Mammary epithelial cell (primary cell): ENCODE data around the gene SLC8A1.

ENCODE experiments used
- EZH2 ChIP-seq: IDR thresholded peaks from 2 replicates; pipeline ENCODE4 v1.6.1; 2012; ENCODE audit warnings: low read length, inconsistent platforms, borderline replicate concordance
- TF ChIP-seq, protein P1 (sequence below), 2 donors: IDR thresholded peaks in 1 of 2; conservative IDR thresholded peaks in 1 of 2; 2 replicates each; pipeline ENCODE4 v1.5.1; 2011 to 2012; ENCODE audit warnings: inconsistent platforms in 2 of 2, low read length in 2 of 2, mild to moderate bottlenecking in 2 of 2, control low read depth in 1 of 2, low read depth in 1 of 2; ENCODE audit not compliant: insufficient read depth in 1 of 2; ENCODE audit errors: extremely low read depth in 1 of 2

DNA sequence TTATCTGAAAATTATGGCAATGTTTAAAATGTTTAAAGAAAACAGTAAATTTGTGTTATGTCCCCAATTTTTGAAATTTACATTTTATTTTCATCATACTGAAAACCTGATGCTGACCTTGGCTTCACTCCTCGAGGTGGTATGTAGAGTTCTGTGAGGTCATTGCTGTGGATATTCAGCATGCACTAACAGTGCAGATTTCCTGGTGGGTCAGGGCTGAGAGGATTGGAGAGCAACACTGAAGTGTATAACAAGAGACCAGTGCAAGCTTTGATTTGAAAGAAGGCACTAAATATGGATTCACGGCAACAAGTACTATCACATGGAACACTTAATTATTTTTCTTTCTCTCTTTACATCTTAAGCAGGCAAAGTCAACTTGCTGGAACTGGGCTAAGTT is 134.1 kb downstream of the SLC8A1 start:
- TF ChIP-seq, protein P1, sequence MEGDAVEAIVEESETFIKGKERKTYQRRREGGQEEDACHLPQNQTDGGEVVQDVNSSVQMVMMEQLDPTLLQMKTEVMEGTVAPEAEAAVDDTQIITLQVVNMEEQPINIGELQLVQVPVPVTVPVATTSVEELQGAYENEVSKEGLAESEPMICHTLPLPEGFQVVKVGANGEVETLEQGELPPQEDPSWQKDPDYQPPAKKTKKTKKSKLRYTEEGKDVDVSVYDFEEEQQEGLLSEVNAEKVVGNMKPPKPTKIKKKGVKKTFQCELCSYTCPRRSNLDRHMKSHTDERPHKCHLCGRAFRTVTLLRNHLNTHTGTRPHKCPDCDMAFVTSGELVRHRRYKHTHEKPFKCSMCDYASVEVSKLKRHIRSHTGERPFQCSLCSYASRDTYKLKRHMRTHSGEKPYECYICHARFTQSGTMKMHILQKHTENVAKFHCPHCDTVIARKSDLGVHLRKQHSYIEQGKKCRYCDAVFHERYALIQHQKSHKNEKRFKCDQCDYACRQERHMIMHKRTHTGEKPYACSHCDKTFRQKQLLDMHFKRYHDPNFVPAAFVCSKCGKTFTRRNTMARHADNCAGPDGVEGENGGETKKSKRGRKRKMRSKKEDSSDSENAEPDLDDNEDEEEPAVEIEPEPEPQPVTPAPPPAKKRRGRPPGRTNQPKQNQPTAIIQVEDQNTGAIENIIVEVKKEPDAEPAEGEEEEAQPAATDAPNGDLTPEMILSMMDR (conservative IDR thresholded peaks at IDR 0.05 in 1 of 2, IDR thresholded peaks at IDR 0.05 in 1 of 2; ENCODE audit: extremely low read depth in 1 of 2, insufficient read depth in 1 of 2, low read depth in 1 of 2, low read length in 2 of 2) = no peak
- TF ChIP-seq EZH2 = no peak
